WTC11 (cell line): Measurements from ENCODE around the gene MTMR6.

Source experiments
- ATF2 ChIP-seq: sonication (generic); formaldehyde crosslinking; IDR thresholded peaks from 2 replicates; pipeline ENCODE4 v1.8.1; 2022; ENCODE audit warnings: low read depth, missing genetic modification reagents, borderline replicate concordance
- CREB1 ChIP-seq: sonication (generic); formaldehyde crosslinking; IDR thresholded peaks from 2 replicates; pipeline ENCODE4 v1.8.0; 2023; ENCODE audit warnings: mild to moderate bottlenecking, missing genetic modification reagents
- E2F1 ChIP-seq: sonication (generic); formaldehyde crosslinking; IDR thresholded peaks from 2 replicates; pipeline ENCODE4 v1.8.0; 2022; ENCODE audit warnings: mild to moderate bottlenecking, missing genetic modification reagents
- RORB ChIP-seq: fragments of 250-450 bp; sonication (Bioruptor Pico); IDR thresholded peaks from 2 replicates; pipeline ENCODE4 v1.9.0; 2021; ENCODE audit warnings: mild to moderate bottlenecking
- TCF7 ChIP-seq: sonication (generic); formaldehyde crosslinking; IDR thresholded peaks from 2 replicates; pipeline ENCODE4 v1.8.0; 2022; ENCODE audit warnings: mild to moderate bottlenecking, low read depth, missing genetic modification reagents, moderate library complexity
- ZBTB43 ChIP-seq: sonication (generic); formaldehyde crosslinking; IDR thresholded peaks from 2 replicates; pipeline ENCODE4 v1.8.1; 2023; ENCODE audit warnings: mild to moderate bottlenecking, missing genetic modification reagents
- ZNF317 ChIP-seq: sonication (generic); formaldehyde crosslinking; IDR thresholded peaks from 2 replicates; pipeline ENCODE4 v1.8.1; 2023; ENCODE audit warnings: low read depth, mild to moderate bottlenecking, moderate library complexity, missing genetic modification reagents, borderline replicate concordance
- ZNF671 ChIP-seq: fragments of 250-450 bp; sonication (Bioruptor Pico); IDR thresholded peaks from 2 replicates; pipeline ENCODE4 v1.8.0; 2021; ENCODE audit warnings: mild to moderate bottlenecking
- TF ChIP-seq, protein P1 (sequence below): fragments of 200-600 bp; IDR thresholded peaks from 2 replicates; pipeline ENCODE4 v1.8.0; 2022; ENCODE audit warnings: antibody characterized with exemption
- TF ChIP-seq, protein P2 (sequence below): sonication (generic); formaldehyde crosslinking; IDR thresholded peaks from 2 replicates; pipeline ENCODE4 v1.8.1; 2022; ENCODE audit warnings: low read depth, mild to moderate bottlenecking, moderate library complexity, missing genetic modification reagents, borderline replicate concordance
- TF ChIP-seq, protein P3 (sequence below): fragments of 250-450 bp; sonication (Bioruptor Pico); IDR thresholded peaks from 2 replicates; pipeline ENCODE4 v1.9.0; 2021; ENCODE audit warnings: mild to moderate bottlenecking
- TF ChIP-seq, protein P4 (sequence below): sonication (generic); formaldehyde crosslinking; IDR thresholded peaks from 2 replicates; pipeline ENCODE4 v1.8.1; 2022; ENCODE audit warnings: mild to moderate bottlenecking, missing genetic modification reagents, moderate library complexity, borderline replicate concordance
- TF ChIP-seq, protein P5 (sequence below): sonication (generic); formaldehyde crosslinking; IDR thresholded peaks from 2 replicates; pipeline ENCODE4 v1.8.0; 2022; ENCODE audit warnings: mild to moderate bottlenecking, missing genetic modification reagents

DNA sequence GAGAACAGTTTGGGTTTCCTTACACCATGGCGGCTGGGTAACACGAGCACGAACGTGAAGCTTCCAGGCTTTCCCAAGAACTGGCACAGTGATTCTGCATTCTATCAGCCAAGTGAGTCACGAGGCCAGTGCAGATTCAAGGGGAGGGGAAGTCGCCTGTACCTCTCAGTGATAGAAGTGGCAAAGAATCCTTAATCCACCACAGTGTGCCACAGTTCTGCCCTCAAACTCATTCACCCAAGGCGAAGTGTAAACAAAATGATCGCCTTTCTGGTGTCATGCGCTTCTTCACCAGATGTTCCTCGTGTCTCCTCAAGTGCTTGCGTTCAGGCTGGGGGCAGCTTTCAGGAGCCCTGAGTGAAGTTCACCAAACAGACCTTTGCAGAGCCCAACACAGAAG is 90.3 kb downstream of the MTMR6 start:
- TF ChIP-seq, protein P1, sequence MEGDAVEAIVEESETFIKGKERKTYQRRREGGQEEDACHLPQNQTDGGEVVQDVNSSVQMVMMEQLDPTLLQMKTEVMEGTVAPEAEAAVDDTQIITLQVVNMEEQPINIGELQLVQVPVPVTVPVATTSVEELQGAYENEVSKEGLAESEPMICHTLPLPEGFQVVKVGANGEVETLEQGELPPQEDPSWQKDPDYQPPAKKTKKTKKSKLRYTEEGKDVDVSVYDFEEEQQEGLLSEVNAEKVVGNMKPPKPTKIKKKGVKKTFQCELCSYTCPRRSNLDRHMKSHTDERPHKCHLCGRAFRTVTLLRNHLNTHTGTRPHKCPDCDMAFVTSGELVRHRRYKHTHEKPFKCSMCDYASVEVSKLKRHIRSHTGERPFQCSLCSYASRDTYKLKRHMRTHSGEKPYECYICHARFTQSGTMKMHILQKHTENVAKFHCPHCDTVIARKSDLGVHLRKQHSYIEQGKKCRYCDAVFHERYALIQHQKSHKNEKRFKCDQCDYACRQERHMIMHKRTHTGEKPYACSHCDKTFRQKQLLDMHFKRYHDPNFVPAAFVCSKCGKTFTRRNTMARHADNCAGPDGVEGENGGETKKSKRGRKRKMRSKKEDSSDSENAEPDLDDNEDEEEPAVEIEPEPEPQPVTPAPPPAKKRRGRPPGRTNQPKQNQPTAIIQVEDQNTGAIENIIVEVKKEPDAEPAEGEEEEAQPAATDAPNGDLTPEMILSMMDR: no peak
- TF ChIP-seq E2F1 (CRISPR knock-in tag): no peak
- TF ChIP-seq TCF7 (CRISPR knock-in tag): no peak
- TF ChIP-seq ZBTB43 (CRISPR knock-in tag): no peak
- TF ChIP-seq ZNF317 (CRISPR knock-in tag): no peak
- no peak for TF ChIP-seq ZNF671 (CRISPR knock-in tag)
- TF ChIP-seq, protein P2, sequence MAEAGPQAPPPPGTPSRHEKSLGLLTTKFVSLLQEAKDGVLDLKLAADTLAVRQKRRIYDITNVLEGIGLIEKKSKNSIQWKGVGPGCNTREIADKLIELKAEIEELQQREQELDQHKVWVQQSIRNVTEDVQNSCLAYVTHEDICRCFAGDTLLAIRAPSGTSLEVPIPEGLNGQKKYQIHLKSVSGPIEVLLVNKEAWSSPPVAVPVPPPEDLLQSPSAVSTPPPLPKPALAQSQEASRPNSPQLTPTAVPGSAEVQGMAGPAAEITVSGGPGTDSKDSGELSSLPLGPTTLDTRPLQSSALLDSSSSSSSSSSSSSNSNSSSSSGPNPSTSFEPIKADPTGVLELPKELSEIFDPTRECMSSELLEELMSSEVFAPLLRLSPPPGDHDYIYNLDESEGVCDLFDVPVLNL (CRISPR knock-in tag): no peak
- TF ChIP-seq, protein P3, sequence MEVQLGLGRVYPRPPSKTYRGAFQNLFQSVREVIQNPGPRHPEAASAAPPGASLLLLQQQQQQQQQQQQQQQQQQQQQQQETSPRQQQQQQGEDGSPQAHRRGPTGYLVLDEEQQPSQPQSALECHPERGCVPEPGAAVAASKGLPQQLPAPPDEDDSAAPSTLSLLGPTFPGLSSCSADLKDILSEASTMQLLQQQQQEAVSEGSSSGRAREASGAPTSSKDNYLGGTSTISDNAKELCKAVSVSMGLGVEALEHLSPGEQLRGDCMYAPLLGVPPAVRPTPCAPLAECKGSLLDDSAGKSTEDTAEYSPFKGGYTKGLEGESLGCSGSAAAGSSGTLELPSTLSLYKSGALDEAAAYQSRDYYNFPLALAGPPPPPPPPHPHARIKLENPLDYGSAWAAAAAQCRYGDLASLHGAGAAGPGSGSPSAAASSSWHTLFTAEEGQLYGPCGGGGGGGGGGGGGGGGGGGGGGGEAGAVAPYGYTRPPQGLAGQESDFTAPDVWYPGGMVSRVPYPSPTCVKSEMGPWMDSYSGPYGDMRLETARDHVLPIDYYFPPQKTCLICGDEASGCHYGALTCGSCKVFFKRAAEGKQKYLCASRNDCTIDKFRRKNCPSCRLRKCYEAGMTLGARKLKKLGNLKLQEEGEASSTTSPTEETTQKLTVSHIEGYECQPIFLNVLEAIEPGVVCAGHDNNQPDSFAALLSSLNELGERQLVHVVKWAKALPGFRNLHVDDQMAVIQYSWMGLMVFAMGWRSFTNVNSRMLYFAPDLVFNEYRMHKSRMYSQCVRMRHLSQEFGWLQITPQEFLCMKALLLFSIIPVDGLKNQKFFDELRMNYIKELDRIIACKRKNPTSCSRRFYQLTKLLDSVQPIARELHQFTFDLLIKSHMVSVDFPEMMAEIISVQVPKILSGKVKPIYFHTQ (CRISPR knock-in tag): no peak
- TF ChIP-seq ATF2: no peak
- TF ChIP-seq RORB (CRISPR knock-in tag): no peak
- TF ChIP-seq, protein P4, sequence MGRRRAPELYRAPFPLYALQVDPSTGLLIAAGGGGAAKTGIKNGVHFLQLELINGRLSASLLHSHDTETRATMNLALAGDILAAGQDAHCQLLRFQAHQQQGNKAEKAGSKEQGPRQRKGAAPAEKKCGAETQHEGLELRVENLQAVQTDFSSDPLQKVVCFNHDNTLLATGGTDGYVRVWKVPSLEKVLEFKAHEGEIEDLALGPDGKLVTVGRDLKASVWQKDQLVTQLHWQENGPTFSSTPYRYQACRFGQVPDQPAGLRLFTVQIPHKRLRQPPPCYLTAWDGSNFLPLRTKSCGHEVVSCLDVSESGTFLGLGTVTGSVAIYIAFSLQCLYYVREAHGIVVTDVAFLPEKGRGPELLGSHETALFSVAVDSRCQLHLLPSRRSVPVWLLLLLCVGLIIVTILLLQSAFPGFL (CRISPR knock-in tag): no peak
- TF ChIP-seq, protein P5, sequence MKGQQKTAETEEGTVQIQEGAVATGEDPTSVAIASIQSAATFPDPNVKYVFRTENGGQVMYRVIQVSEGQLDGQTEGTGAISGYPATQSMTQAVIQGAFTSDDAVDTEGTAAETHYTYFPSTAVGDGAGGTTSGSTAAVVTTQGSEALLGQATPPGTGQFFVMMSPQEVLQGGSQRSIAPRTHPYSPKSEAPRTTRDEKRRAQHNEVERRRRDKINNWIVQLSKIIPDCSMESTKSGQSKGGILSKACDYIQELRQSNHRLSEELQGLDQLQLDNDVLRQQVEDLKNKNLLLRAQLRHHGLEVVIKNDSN (CRISPR knock-in tag): no peak
- no peak for TF ChIP-seq CREB1 (CRISPR knock-in tag)
